ENCODE results near the gene C2orf72. TPM values are rescaled to one million over a fixed set of nuclear protein-coding genes. Genes with fewer than 3 reads are reported as not detected.

Gene C2orf72
- total and polyA plus RNA-seq, 2 of the 4 experiments (the other 2 are of a cell fraction): 0.09 to 0.18 TPM

DNA sequence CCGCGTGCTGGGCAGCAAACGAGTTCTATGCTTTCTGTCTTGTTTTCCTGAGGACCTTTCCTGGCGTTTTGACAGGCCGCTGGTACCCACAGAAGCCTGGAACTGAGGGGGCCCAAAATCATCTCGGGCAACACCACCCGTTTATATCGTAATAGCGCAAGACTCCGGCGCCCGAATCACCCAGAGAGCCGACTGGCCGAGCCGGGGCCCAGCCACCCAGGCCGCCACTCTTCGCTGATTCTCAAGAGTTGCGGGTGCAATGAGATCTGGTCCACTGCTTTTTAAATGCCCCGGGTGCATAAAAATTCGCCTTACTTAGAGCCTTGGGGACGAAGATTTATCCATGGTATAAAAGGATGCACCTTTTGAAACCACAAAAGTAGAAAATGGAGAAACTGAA lies 47.6 kb upstream of the C2orf72 start:
- Histone ChIP-seq H3K14ac (replicated peaks; ENCODE audit: low read depth, low read length) (no peak overlapping the region), H4K8ac (ENCODE audit: low read depth in 2 of 2, low read length in 2 of 2) (no peak overlapping the region), H3K36me3 (ENCODE audit: control insufficient read depth, insufficient read depth, low read length) (no peaks in the 10 kb centered on the region), H4K5ac (ENCODE audit: low read depth, low read length) (no peak overlapping the region), H3K56ac (ENCODE audit: extremely low read depth, insufficient read depth, low read length) (no peak overlapping the region), H3K4ac (ENCODE audit: low read depth, low read length) (no peak overlapping the region), H2BK120ac (ENCODE audit: low read depth, low read length) (no peak overlapping the region), H3K9ac (ENCODE audit: low read depth, low read length) (no peak overlapping the region), H2BK20ac (ENCODE audit: low read depth, low read length) (no peak overlapping the region), H3K27me3 (ENCODE audit: control insufficient read depth, insufficient read depth, low read length) (peaks cover 36% of the 10 kb centered on the region), H2BK15ac (ENCODE audit: low read depth, low read length) (no peak overlapping the region), H2AK5ac (ENCODE audit: low read depth, low read length) (no peak overlapping the region), H3K23ac (ENCODE audit: low read depth, low read length) (no peak overlapping the region), H2AK9ac (replicated peaks; ENCODE audit: low read depth, low read length, poor library complexity) (no peak overlapping the region), H3K4me2 (ENCODE audit: low read depth, low read length) (no peak overlapping the region), H2BK5ac (ENCODE audit: low read depth, low read length, poor library complexity, severe bottlenecking) (no peak overlapping the region), H3K27ac (ENCODE audit: insufficient read depth, low read length) (no peak overlapping the region), H2AFZ (replicated peaks; ENCODE audit: low read length, poor library complexity) (no peak overlapping the region), H3K4me1 (ENCODE audit: control insufficient read depth, insufficient read depth, low read length) (no peaks in the 10 kb centered on the region), H4K91ac (ENCODE audit: insufficient read depth, low read depth, low read length) (no peak overlapping the region), H3K18ac (ENCODE audit: low read depth, low read length) (no peak overlapping the region), H3K9me3 (ENCODE audit: control insufficient read depth, insufficient read depth, low read length) (no peaks in the 10 kb centered on the region), H3K9me1 (ENCODE audit: insufficient read depth, low read length) (no peaks in the 10 kb centered on the region), H3K79me1 (ENCODE audit: low read depth in 1 of 2, low read length in 2 of 2) (no peaks in the 10 kb centered on the region), H4K20me1 (ENCODE audit: insufficient read depth, low read length) (no peaks in the 10 kb centered on the region), H3K4me3 (ENCODE audit: insufficient read depth, low read depth, low read length) (no peak overlapping the region)
- ATAC-seq (ENCODE audit: low read depth): no peak
- 83% methylated on average over 16 of the region's 21 CpGs; no CpG with 5 or more reads in 1 of the 2 experiments for WGBS, 2 experiments (ENCODE audit: extremely low coverage in 2 of 2, insufficient read length in 1 of 2)
- TF ChIP-seq RAD21 (IDR thresholded peaks at IDR 0.05; ENCODE audit: low read length): no peak
- BruUV-seq (replicated peaks): no TSS peak
- in situ Hi-C loops (cut with MboI; ENCODE audit: low sequenced_read_pairs): loop anchor here (5.0 kb wide), 1 partner anchor 87 kb away; no protein-coding TSS in a partner anchor
- CTCF ChIA-PET: interaction anchor here (1.0 kb wide), 1 partner anchor 87 kb away, joined by 4 read pairs; no protein-coding TSS in a partner anchor
- dilution Hi-C loops (cut with HindIII; ENCODE audit: low sequenced_read_pairs, unreplicated experiment): no loop called here
- intact Hi-C loops (cut with micrococcal nuclease): no loop called here
- POLR2A ChIA-PET (ENCODE audit: unreplicated experiment): no interaction called here
- no peak for DNase-seq

Data from IMR-90 (cell line).